GM23248 (cell line): ENCODE measurements around the gene SLC12A7.

Source experiments
- EZH2 ChIP-seq: fragments of 200-600 bp; sonication (generic); IDR thresholded peaks from 2 replicates; pipeline ENCODE4 v1.6.1; 2018; ENCODE audit warnings: antibody characterized with exemption, mild to moderate bottlenecking; ENCODE audit not compliant: insufficient read depth, poor library complexity, severe bottlenecking
- EZH2phosphoT487 ChIP-seq: fragments of 200-600 bp; sonication (generic); IDR thresholded peaks from 2 replicates; pipeline ENCODE4 v1.6.1; 2018; ENCODE audit warnings: antibody characterized with exemption, moderate library complexity, mild to moderate bottlenecking, low read depth; ENCODE audit not compliant: insufficient read depth

DNA sequence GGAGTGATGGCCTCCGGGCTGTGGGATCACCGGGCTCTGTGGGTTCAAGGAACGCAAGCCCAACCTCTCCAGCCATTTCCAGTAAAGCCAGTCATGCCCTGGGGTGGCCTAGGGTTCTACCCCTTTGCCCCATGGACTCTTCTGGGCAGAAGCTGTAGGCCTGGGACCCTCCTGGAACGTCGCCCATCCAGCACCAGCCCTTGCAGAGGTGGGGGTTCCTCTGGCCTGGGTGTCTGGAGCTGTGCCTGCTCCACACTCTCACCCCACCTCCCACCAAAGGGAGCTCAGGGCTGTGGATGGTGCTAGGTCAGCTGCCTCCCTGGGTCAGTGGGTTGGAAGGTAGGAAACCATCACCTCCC is 1.4 kb upstream of the SLC12A7 start:
- TF ChIP-seq EZH2phosphoT487 (no peak), EZH2 (no peak)
